Neural progenitor cell (in vitro differentiated cells): ENCODE data around the gene FRMD8. TPM values are rescaled to one million over a fixed set of nuclear protein-coding genes. Genes with fewer than 3 reads are reported as not detected.

Experiments
- DNase-seq: peaks from one replicate; pipeline ENCODE4 v3.0.0-alpha.2; 2016; ENCODE audit warnings: low spot score
- H2AFZ ChIP-seq: fragments of 200-600 bp; sonication (generic); replicated peaks from 2 replicates; pipeline ENCODE4 v1.6.1; 2016; ENCODE audit warnings: antibody characterized with exemption
- H3F3A ChIP-seq: fragments of 200-600 bp; sonication (generic); 2 replicates; pipeline ENCODE4 v1.6.1; 2016; ENCODE audit warnings: antibody characterized with exemption, low read depth
- H3K27ac ChIP-seq: fragments of 200-600 bp; sonication (generic); 2 replicates; pipeline ENCODE4 v1.5.1; 2016; ENCODE audit warnings: mild to moderate bottlenecking
- H3K27me3 ChIP-seq: fragments of 200-600 bp; sonication (generic); 2 replicates; pipeline ENCODE4 v1.6.1; 2016; ENCODE audit warnings: mild to moderate bottlenecking, moderate library complexity
- H3K36me3 ChIP-seq: fragments of 200-600 bp; sonication (generic); 2 replicates; pipeline ENCODE4 v1.5.1; 2016
- H3K4me1 ChIP-seq: fragments of 200-600 bp; sonication (generic); 2 replicates; pipeline ENCODE4 v1.6.1; 2016; ENCODE audit warnings: mixed run types
- H3K4me2 ChIP-seq: fragments of 200-600 bp; sonication (generic); 2 replicates; pipeline ENCODE4 v1.6.1; 2016
- H3K4me3 ChIP-seq: fragments of 200-600 bp; sonication (generic); 2 replicates; pipeline ENCODE4 v1.5.1; 2016
- H3K79me2 ChIP-seq: fragments of 200-600 bp; sonication (generic); 2 replicates; pipeline ENCODE4 v1.6.1; 2016; ENCODE audit warnings: low read depth
- H3K9ac ChIP-seq: fragments of 200-600 bp; sonication (generic); 2 replicates; pipeline ENCODE4 v1.6.1; 2016
- H3K9me3 ChIP-seq: fragments of 200-600 bp; sonication (generic); 2 replicates; pipeline ENCODE4 v1.5.1; 2016; ENCODE audit warnings: low read depth
- H4K20me1 ChIP-seq: fragments of 200-600 bp; sonication (generic); 2 replicates; pipeline ENCODE4 v1.6.1; 2016; ENCODE audit warnings: low read depth
- H3K27ac Mint-ChIP-seq: 3 replicates; pipeline ENCODE4 v1.8.0; 2021; ENCODE audit warnings: mixed read lengths
- H3K27me3 Mint-ChIP-seq: 2 replicates; pipeline ENCODE4 v1.8.0; 2022; ENCODE audit warnings: low read depth, mild to moderate bottlenecking, inconsistent platforms, moderate library complexity, mixed read lengths; ENCODE audit not compliant: insufficient read depth
- H3K36me3 Mint-ChIP-seq: 3 replicates; pipeline ENCODE4 v1.8.0; 2021; ENCODE audit warnings: mixed read lengths
- H3K4me1 Mint-ChIP-seq: 3 replicates; pipeline ENCODE4 v1.8.0; 2021; ENCODE audit warnings: mixed read lengths
- H3K4me3 Mint-ChIP-seq: 3 replicates; pipeline ENCODE4 v1.8.0; 2021; ENCODE audit warnings: mild to moderate bottlenecking, moderate library complexity, mixed read lengths
- H3K9me3 Mint-ChIP-seq: 3 replicates; pipeline ENCODE4 v1.8.0; 2020; ENCODE audit warnings: mixed read lengths
- EZH2 ChIP-seq: fragments of 200-600 bp; sonication (generic); IDR thresholded peaks from 2 replicates; pipeline ENCODE4 v1.6.1; 2017; ENCODE audit warnings: antibody characterized with exemption, mild to moderate bottlenecking, moderate library complexity
- EZH2phosphoT487 ChIP-seq: fragments of 200-600 bp; sonication (generic); IDR thresholded peaks from 2 replicates; pipeline ENCODE4 v1.6.1; 2017; ENCODE audit warnings: antibody characterized with exemption
- total RNA-seq: library from RNA; depleted of rRNA; stranded (reverse); fragments of >200 nt; gene quantifications from 2 replicates; pipeline ENCODE4 v1.2.3, GENCODE V29; 2015; ENCODE audit warnings: low replicate concordance
- TF ChIP-seq, protein P1 (sequence below): fragments of 200-600 bp; sonication (generic); IDR thresholded peaks from 2 replicates; pipeline ENCODE4 v1.5.1; 2017; ENCODE audit warnings: antibody characterized with exemption, mild to moderate bottlenecking

FRMD8 gene
- total RNA-seq, 1 donor from 2014 or later, result 5.8 TPM

DNA sequence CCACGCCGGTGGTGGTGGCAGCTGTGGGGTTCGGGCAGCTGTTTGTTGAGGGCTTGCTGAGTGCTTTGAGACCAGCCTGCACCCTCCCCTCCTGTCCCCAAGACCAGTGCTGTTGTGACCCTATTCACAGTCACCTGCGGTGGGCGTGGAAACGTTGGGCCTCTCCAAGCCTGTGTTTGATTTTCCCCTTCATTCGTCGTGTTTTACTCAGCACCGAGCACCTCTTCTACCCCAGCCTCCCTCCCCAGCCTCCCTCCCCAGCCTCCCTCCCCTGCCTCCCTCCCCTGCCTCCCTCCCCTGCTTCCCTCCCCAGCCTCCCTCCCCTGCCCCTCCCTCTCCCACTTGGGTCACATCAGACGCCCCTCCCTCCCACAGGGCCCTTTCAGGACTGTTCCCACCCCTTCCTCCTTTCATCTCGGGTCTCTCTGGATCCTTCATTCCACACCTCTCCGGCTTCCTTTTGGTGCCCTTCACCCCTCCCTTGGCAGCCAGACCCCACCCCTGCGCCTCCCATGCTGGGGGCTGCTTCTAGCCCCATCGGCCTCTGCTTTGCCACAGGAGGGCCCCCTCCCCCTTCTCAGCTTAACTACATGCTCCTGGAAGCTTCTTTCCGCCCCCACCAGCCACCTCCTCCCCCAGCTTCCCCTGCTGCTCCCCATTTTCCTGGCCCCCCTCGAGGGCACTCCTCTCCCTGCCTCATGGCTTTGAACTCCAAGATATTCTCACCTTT lies 14.8 kb downstream of the FRMD8 start:
- no peak overlapping the region for H2AFZ ChIP-seq
- no peak overlapping the region for H3K9ac ChIP-seq
- H3K4me1 ChIP-seq, result no peaks in the 10 kb centered on the region
- no peak overlapping the region for H3K27ac ChIP-seq
- H3K27me3 ChIP-seq, result no peaks in the 10 kb centered on the region
- H3K36me3 ChIP-seq, result no peaks in the 10 kb centered on the region
- Mint-ChIP-seq H3K9me3 (no peaks in the 10 kb centered on the region), H3K27me3 (peaks cover 6% of the 10 kb centered on the region), H3K4me3 (peak overlapping the region; percentile 5), H3K36me3 (peaks cover 13% of the 10 kb centered on the region), H3K27ac (no peak overlapping the region), H3K4me1 (peaks cover 4% of the 10 kb centered on the region)
- no peaks in the 10 kb centered on the region for H3F3A ChIP-seq
- no peak for DNase-seq
- H4K20me1 ChIP-seq, result no peaks in the 10 kb centered on the region
- TF ChIP-seq EZH2 (no peak), EZH2phosphoT487 (no peak)
- TF ChIP-seq, protein P1, sequence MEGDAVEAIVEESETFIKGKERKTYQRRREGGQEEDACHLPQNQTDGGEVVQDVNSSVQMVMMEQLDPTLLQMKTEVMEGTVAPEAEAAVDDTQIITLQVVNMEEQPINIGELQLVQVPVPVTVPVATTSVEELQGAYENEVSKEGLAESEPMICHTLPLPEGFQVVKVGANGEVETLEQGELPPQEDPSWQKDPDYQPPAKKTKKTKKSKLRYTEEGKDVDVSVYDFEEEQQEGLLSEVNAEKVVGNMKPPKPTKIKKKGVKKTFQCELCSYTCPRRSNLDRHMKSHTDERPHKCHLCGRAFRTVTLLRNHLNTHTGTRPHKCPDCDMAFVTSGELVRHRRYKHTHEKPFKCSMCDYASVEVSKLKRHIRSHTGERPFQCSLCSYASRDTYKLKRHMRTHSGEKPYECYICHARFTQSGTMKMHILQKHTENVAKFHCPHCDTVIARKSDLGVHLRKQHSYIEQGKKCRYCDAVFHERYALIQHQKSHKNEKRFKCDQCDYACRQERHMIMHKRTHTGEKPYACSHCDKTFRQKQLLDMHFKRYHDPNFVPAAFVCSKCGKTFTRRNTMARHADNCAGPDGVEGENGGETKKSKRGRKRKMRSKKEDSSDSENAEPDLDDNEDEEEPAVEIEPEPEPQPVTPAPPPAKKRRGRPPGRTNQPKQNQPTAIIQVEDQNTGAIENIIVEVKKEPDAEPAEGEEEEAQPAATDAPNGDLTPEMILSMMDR, result no peak
- no peaks in the 10 kb centered on the region for H3K79me2 ChIP-seq
- no peak overlapping the region for H3K4me3 ChIP-seq
- no peaks in the 10 kb centered on the region for H3K9me3 ChIP-seq
- no peak overlapping the region for H3K4me2 ChIP-seq

DNA sequence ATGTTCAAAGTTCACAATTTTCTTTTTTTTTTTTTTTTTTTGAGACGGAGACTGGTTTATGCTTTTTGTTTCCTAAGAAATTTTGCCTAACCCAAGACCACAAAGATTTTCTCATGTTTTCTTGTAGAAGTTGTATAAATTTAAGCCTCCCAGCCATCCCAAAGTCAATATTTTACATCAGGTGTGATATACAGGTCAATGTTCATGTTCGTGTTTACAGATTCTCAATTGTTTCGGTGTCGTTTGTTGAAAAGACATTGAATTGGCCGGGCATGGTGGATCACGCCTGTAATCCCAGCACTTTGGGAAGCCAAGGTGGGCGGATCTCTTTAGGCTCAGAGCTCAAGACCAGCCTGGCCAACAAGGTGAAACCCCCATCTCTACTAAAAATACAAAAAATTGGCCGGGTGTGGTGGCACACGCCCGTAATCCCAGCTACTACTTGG lies 15.4 kb downstream of the FRMD8 start:
- H3K79me2 ChIP-seq, result no peaks in the 10 kb centered on the region
- Mint-ChIP-seq H3K4me1 (peaks cover 4% of the 10 kb centered on the region), H3K27me3 (peaks cover 6% of the 10 kb centered on the region)

DNA sequence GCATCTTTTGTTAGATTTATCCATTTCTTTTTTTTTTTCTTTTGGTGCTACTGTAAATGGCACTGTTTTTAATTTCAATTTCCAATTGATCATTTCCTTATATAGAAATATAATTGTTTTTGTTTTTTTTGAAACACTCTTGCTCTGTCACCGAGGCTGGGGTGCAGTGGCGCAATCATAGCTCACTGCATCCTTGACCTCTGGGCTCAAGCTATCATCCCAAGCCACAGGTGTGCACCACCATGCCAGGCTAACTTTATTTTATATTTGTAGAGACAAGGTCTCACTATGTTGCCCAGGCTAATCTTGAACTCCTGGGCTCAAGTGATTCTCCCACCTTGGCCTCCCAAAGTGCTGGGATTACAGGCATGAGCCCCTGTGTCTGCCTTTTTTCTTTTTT lies 16.4 kb downstream of the FRMD8 start:
- Mint-ChIP-seq H3K27ac (no peak overlapping the region), H3K27me3 (peaks cover 6% of the 10 kb centered on the region), H3K9me3 (no peaks in the 10 kb centered on the region), H3K4me3 (no peak overlapping the region), H3K4me1 (peaks cover 4% of the 10 kb centered on the region), H3K36me3 (peaks cover 9% of the 10 kb centered on the region)
- H3K9me3 ChIP-seq, result no peaks in the 10 kb centered on the region
- no peak overlapping the region for H3K27ac ChIP-seq
- DNase-seq, result no peak
- H3K4me1 ChIP-seq, result no peaks in the 10 kb centered on the region
- H2AFZ ChIP-seq, result no peak overlapping the region
- no peaks in the 10 kb centered on the region for H3F3A ChIP-seq
- TF ChIP-seq, protein P1, result no peak
- no peak for TF ChIP-seq EZH2phosphoT487
- no peak for TF ChIP-seq EZH2
- H3K36me3 ChIP-seq, result no peaks in the 10 kb centered on the region
- H3K27me3 ChIP-seq, result no peaks in the 10 kb centered on the region
- H3K4me2 ChIP-seq, result no peak overlapping the region
- H3K79me2 ChIP-seq, result no peaks in the 10 kb centered on the region
- H4K20me1 ChIP-seq, result no peaks in the 10 kb centered on the region
- H3K9ac ChIP-seq, result no peak overlapping the region
- H3K4me3 ChIP-seq, result no peak overlapping the region

More for the DNA sequence above, 15.4 kb downstream of the FRMD8 start:
- Histone ChIP-seq H2AFZ (no peak overlapping the region), H3K4me1 (no peaks in the 10 kb centered on the region), H3K9ac (no peak overlapping the region), H3K27me3 (no peaks in the 10 kb centered on the region), H3K27ac (no peak overlapping the region), H3K9me3 (no peaks in the 10 kb centered on the region), H3F3A (no peaks in the 10 kb centered on the region), H3K4me3 (no peak overlapping the region), H3K4me2 (no peak overlapping the region), H4K20me1 (no peaks in the 10 kb centered on the region), H3K36me3 (no peaks in the 10 kb centered on the region)
- Mint-ChIP-seq H3K9me3 (no peaks in the 10 kb centered on the region), H3K36me3 (peaks cover 13% of the 10 kb centered on the region), H3K27ac (no peak overlapping the region), H3K4me3 (peak overlapping the region; percentile 5)
- no peak for DNase-seq
- TF ChIP-seq EZH2, result no peak

DNA sequence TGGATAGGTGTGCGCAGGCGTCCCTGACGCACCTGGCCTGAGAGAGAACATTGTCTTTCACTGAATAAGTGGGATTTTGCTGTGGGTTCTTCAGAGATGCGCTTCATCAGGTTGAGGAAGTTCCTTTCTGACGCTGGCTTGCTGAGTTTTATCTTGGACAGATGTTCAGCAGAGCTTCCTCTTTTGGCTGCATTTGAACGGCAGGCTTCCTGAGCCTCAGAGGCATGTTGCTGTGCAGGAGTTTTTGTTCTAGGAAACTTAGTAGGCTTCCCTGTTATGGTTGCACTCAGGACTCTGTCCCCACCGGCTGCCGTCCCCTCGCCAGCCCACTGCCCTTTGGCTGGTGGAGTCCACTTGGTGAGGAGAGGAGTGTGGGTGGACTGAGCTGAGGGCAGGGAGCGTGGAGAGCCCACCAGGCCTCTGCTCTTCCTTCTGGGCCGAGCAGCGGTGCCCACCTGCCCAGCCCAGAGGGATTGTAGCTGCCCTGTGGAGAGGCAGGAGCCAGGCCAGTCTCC lies 17.2 kb downstream of the FRMD8 start:
- TF ChIP-seq EZH2phosphoT487, result no peak
- TF ChIP-seq, protein P1, result no peak
- no peak for DNase-seq
- H3K36me3 Mint-ChIP-seq, result peaks cover 9% of the 10 kb centered on the region
- peaks cover 5% of the 10 kb centered on the region for H3K27me3 Mint-ChIP-seq
- H3K4me3 Mint-ChIP-seq, result no peak overlapping the region
- Histone ChIP-seq H2AFZ (no peak overlapping the region), H3K4me1 (no peaks in the 10 kb centered on the region), H3K27me3 (no peaks in the 10 kb centered on the region), H3F3A (no peaks in the 10 kb centered on the region), H3K9me3 (no peaks in the 10 kb centered on the region), H3K4me2 (no peak overlapping the region), H3K4me3 (no peak overlapping the region), H4K20me1 (no peaks in the 10 kb centered on the region), H3K36me3 (no peaks in the 10 kb centered on the region), H3K79me2 (no peaks in the 10 kb centered on the region), H3K27ac (no peak overlapping the region), H3K9ac (no peak overlapping the region)
- no peak overlapping the region for H3K27ac Mint-ChIP-seq
- H3K4me1 Mint-ChIP-seq, result peaks cover 7% of the 10 kb centered on the region
- H3K9me3 Mint-ChIP-seq, result no peaks in the 10 kb centered on the region
